Gastroesophageal sphincter (tissue), 4 donors: ENCODE results near the gene SPTLC3. TPM values are rescaled to one million over a fixed set of nuclear protein-coding genes. Genes with fewer than 3 reads are reported as not detected.

Source experiments
- ATAC-seq: fragments of 150-250 bp; one replicate; pipeline ENCODE4 v1.9.1; 2016; ENCODE audit warnings: mild to moderate bottlenecking, moderate library complexity
- H3K27ac ChIP-seq, 4 donors: fragments of 200-600 bp; sonication (generic) in 3 of 4; 1 replicate in 3 of 4; 2 replicates in 1 of 4; pipeline ENCODE4 v1.5.1; 2016 to 2019
- H3K27me3 ChIP-seq: fragments of 200-600 bp; sonication (generic); one replicate; pipeline ENCODE4 v1.5.1; 2019
- H3K36me3 ChIP-seq, 2 donors: fragments of 200-600 bp; sonication (generic); one replicate each; pipeline ENCODE4 v1.5.1; 2019; ENCODE audit warnings: control low read depth in 1 of 2
- H3K4me1 ChIP-seq, 3 donors: fragments of 200-600 bp; sonication (generic); 1 replicate in 2 of 3; 2 replicates in 1 of 3; pipeline ENCODE4 v1.5.1; 2016 to 2019; ENCODE audit warnings: control low read depth in 2 of 3
- H3K4me3 ChIP-seq, 2 donors: fragments of 200-600 bp; sonication (generic); one replicate each; pipeline ENCODE4 v1.5.1; 2019; ENCODE audit warnings: mild to moderate bottlenecking in 1 of 2, moderate library complexity in 1 of 2
- H3K9me3 ChIP-seq, 3 donors: fragments of 200-600 bp; sonication (generic); one replicate each; pipeline ENCODE4 v1.5.1; 2017 to 2019; ENCODE audit warnings: control low read depth in 2 of 3
- EP300 ChIP-seq: sonication (generic); formaldehyde crosslinking; IDR thresholded peaks from one replicate; pipeline ENCODE4 v1.6.1; 2017; ENCODE audit warnings: antibody characterized with exemption, mild to moderate bottlenecking
- POLR2A ChIP-seq, 2 donors: fragments of 450-650 bp; IDR thresholded peaks; one replicate each; pipeline ENCODE4 v1.6.1; 2017; ENCODE audit warnings: antibody characterized with exemption in 2 of 2, mild to moderate bottlenecking in 2 of 2, moderate library complexity in 1 of 2
- POLR2AphosphoS5 ChIP-seq: sonication (generic); formaldehyde crosslinking; IDR thresholded peaks from one replicate; pipeline ENCODE4 v1.6.1; 2017; ENCODE audit warnings: antibody characterized with exemption
- WGBS, 2 donors: methylation state at CpG; one replicate each; pipeline ENCODE4 v1.1.5; 2018; ENCODE audit warnings: low coverage in 1 of 2; 5-methylcytosine and 5-hydroxymethylcytosine counted together
- total RNA-seq, 4 donors: library from RNA; depleted of rRNA; stranded (reverse); fragments of >200 nt; gene quantifications; one replicate each; pipeline ENCODE4 v1.1.0, GENCODE V29; 2016
- TF ChIP-seq, protein P1 (sequence below), 4 experiments: fragments of 200-600 bp in 2 of 4; fragments of 450-650 bp in 2 of 4; sonication (generic) in 1 of 4; IDR thresholded peaks; one replicate each; pipeline ENCODE4 v1.5.1; 2017 to 2019; ENCODE audit warnings: antibody characterized with exemption in 4 of 4, mild to moderate bottlenecking in 2 of 4, moderate library complexity in 2 of 4

The SPTLC3 gene
- total RNA-seq, 4 donors from 2014 or later, result 2.0 to 14.6 (median 5.3) TPM

DNA sequence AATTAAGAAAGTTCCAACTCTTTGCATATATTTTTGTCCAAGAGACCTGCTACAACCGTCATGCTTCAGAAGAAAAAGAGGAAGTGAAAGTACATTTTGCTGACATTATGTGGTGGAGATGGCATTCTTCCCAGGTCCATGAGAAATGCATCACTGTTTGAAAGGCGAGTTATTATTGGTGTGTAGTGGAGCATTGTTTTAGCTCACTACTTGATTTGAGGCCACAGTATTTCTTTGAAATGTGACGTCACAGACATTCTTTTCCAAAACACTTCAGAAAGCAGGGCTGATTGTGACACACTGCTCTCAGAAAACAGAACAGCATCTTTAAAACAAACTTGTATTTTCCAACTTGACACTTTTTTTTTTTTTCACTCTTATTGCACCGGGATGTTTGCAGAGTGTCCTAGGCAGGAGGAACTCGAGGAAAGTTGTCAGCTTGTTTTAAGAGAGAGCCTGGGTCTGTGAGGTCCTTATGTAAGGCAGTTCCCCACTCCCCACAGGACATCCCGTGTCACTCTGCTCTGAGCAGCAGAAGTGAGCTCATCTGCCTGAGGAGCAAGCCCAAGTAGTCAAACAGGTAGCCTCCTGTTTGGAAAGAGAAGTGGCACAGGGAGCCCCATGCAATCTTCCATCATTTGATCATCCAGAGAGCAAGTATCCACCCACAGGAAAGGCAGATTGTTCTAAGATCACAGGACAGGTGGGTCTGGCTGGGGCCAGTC, 1.1 kb downstream of the SPTLC3 start:
- Histone ChIP-seq H3K9me3 (no peaks in the 10 kb centered on the region), H3K4me3 (peak overlapping the region; percentile 42 to 72), H3K36me3 (no peaks in the 10 kb centered on the region), H3K27ac (peak overlapping the region; percentile 75 to 87 (median 83)), H3K4me1 (peaks cover 8 to 41% (median 18%) of the 10 kb centered on the region in 3 donors), H3K27me3 (no peaks in the 10 kb centered on the region)
- WGBS, 2 donors, result 0 to 1% methylated on average over 3 to 6 of the region's 6 CpGs
- TF ChIP-seq POLR2AphosphoS5, result peak; percentile 70
- no peak for TF ChIP-seq POLR2A (IDR thresholded peaks at IDR 0.05)
- peak; percentile 91 for ATAC-seq

DNA sequence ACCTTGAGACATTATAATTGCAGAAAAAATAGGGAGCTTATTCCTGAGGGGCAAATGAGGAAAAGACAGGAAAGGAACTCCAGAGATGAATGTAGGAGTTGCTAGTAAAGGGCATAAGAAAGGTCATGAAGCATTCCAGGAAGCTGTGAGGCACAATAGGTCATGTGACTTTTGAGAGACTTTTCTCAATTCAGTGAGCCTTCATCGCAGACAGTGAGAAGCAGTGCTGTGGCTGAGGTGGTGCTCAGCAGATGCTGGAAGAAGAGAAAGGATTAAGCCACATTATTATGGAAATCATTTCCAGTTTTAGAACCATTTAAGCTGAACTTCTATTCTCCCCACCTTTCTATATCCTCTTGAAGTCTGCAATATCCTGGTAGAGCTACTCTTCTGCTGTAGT, 4.1 kb downstream of the SPTLC3 start:
- WGBS, 2 donors, result 50 to 82% methylated on average over 1 of the region's 1 CpG
- ATAC-seq, result no peak
- TF ChIP-seq, protein P1, sequence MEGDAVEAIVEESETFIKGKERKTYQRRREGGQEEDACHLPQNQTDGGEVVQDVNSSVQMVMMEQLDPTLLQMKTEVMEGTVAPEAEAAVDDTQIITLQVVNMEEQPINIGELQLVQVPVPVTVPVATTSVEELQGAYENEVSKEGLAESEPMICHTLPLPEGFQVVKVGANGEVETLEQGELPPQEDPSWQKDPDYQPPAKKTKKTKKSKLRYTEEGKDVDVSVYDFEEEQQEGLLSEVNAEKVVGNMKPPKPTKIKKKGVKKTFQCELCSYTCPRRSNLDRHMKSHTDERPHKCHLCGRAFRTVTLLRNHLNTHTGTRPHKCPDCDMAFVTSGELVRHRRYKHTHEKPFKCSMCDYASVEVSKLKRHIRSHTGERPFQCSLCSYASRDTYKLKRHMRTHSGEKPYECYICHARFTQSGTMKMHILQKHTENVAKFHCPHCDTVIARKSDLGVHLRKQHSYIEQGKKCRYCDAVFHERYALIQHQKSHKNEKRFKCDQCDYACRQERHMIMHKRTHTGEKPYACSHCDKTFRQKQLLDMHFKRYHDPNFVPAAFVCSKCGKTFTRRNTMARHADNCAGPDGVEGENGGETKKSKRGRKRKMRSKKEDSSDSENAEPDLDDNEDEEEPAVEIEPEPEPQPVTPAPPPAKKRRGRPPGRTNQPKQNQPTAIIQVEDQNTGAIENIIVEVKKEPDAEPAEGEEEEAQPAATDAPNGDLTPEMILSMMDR (IDR thresholded peaks at IDR 0.05), result no peak
- TF ChIP-seq EP300 (no peak), POLR2AphosphoS5 (no peak), POLR2A (IDR thresholded peaks at IDR 0.05) (no peak)

DNA sequence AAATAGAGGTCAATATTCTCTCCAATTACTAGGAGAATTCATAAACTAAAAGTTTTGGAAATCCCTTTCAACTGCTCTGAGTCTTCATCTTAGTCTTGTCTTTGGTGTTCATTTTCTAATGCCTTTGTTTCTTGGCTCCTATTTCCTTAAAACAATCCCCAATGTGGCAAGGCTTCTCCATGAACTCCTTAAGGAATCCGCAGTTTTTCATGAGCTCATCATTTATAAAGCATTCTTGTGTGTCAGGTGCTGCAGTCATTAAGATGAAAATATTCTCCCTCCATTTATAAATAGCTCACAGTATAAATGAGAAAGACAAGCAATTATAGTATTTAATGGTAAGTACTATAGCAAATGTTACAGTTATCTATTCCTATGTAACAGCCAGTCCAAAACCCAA, 4.6 kb downstream of the SPTLC3 start:
- Histone ChIP-seq H3K4me1 (peaks cover 8 to 41% (median 18%) of the 10 kb centered on the region in 3 donors), H3K9me3 (no peaks in the 10 kb centered on the region), H3K27ac (no peak overlapping the region), H3K4me3 (no peak overlapping the region), H3K36me3 (no peaks in the 10 kb centered on the region), H3K27me3 (no peaks in the 10 kb centered on the region)
- 0 to 56% methylated on average over 1 of the region's 1 CpG for WGBS, 2 donors
- TF ChIP-seq, protein P1 (IDR thresholded peaks at IDR 0.05), result no peak
- no peak for TF ChIP-seq POLR2AphosphoS5
- TF ChIP-seq POLR2A (IDR thresholded peaks at IDR 0.05), result no peak
- no peak for TF ChIP-seq EP300
- ATAC-seq, result no peak

More for the DNA sequence above, 4.1 kb downstream of the SPTLC3 start:
- Histone ChIP-seq H3K27ac (no peak overlapping the region), H3K4me1 (peaks cover 8 to 41% (median 18%) of the 10 kb centered on the region in 3 donors), H3K36me3 (no peaks in the 10 kb centered on the region), H3K27me3 (no peaks in the 10 kb centered on the region), H3K4me3 (no peak overlapping the region), H3K9me3 (no peaks in the 10 kb centered on the region)

DNA sequence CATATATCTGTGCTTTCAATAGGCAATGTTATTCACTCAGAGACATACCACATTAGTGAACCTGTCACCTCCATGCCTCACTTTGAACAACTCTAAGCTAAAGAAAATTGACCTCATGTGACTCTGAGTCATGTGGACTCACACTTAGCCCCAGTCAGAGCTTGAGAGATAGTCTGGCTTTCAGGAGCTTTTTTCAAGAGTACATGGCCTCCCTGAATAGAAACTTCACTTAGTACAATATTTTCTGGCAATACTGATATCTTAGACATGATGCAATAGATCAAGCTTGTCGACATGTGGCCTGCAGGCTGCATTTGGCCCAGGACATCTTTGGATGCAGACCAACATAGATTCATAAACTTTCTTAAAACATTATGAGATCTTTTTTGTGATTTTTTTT, 8.5 kb downstream of the SPTLC3 start:
- Histone ChIP-seq H3K27me3 (no peaks in the 10 kb centered on the region), H3K27ac (no peak overlapping the region), H3K4me1 (peaks cover 4 to 22% (median 9%) of the 10 kb centered on the region in 3 donors), H3K9me3 (peaks cover 0 to 15% (median 0%) of the 10 kb centered on the region in 3 donors), H3K4me3 (no peak overlapping the region), H3K36me3 (no peaks in the 10 kb centered on the region)
- no peak for ATAC-seq
- 36 to 50% methylated on average over 1 of the region's 1 CpG for WGBS, 2 donors
- no peak for TF ChIP-seq POLR2AphosphoS5
- TF ChIP-seq, protein P1 (IDR thresholded peaks at IDR 0.05), result no peak
- TF ChIP-seq EP300, result no peak

DNA sequence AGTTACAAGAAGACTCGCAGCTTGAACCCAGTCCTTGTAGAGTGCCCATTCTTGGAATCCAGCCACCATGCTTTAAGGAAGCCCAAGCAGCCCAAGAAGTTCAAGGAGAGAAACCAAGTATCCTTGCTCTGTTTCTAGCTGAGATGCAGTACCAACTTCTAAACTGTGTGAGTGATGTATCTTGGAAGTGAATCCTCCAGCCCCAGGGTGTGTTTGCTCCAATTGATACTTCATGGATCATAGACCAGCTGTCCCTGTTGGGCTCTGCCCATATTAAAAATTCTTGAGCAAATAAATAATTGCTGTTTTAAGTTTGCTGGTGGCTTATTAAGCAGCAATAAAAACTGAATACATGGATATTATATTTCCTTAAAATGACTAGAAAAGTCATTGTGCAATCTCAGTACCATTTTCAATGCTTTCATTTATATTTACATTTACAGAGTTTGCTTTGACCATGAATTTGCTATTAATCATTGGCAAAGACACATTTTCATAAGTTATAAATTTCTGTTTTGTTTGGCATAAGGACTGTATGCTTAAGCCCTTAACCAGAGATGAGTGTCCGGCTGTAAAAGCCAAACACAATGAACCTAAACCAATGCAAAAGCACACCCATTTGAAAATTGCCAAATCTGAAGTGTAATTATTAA, 9.2 kb downstream of the SPTLC3 start:
- ATAC-seq, result no peak
- no peak overlapping the region for H3K4me3 ChIP-seq
- H3K27ac ChIP-seq, result no peak overlapping the region
- TF ChIP-seq, protein P1 (IDR thresholded peaks at IDR 0.05), result no peak
- TF ChIP-seq POLR2AphosphoS5 (no peak), EP300 (no peak), POLR2A (IDR thresholded peaks at IDR 0.05) (no peak)
- WGBS, 2 donors, result 55 to 69% methylated on average over 2 of the region's 2 CpGs
- H3K9me3 ChIP-seq, result peaks cover 0 to 18% (median 0%) of the 10 kb centered on the region in 3 donors
- no peaks in the 10 kb centered on the region for H3K36me3 ChIP-seq
- H3K4me1 ChIP-seq, result peaks cover 2 to 16% (median 4%) of the 10 kb centered on the region in 3 donors
- no peaks in the 10 kb centered on the region for H3K27me3 ChIP-seq
